HG02870 (cell line): ENCODE measurements around the gene VWDE.
"Not testable (repeated sequence)": the region's sequence is repeated elsewhere in the genome, so short reads cannot be mapped to it uniquely, and the experiment has no call there.

Experiments
- ATAC-seq: cut with Tn5 transposase; IDR thresholded peaks from one replicate; pipeline ENCODE4 v1.9.1; 2021; ENCODE audit warnings: mild to moderate bottlenecking, moderate library complexity; ENCODE audit not compliant: unreplicated experiment

VWDE gene

DNA sequence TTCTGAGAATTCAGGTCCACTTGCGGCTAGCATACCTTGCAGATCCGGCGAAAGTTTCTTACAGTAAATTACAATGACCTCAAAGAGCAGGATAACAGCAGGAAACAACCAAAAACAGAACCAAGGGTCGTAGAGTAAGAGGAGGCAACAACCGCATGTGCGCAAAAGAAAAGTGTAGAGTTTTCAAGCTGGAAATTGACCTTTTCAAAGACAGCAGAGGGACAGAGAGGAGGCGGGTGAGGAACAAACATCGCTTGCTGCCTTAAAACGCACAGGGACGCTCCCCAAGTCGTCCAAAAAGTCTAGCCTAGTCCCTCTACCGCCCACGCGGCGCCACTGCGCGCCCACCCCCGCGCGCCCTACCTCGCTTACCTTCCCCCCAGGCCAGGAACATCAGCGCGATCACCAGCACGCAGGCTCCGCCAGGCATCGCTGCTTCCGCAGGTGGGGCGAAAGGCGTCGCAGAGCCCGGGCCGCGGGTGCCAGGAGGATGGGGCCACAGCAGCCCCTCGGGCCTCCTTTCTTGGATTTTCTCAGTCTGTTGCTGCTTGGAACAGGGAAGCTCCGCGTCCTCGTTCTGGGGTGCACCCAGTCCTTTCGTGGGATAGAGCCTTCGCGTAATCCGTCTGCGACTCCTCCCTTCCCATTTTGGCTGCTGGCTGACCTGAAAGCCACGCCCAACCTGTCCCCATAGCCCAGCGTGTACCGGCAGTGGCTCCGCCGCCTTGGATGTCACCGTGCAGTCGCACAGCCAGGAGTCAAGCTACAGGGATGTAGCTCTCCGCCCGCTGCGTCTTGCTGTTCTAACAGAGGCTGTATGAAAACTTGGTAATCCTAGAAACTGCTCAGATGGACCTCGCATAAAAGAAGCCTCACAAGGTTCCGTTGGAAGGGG is at the start of gene VWDE:
Gene VWDE (minus strand): TSS at position 579 of the 895 bp plus-strand sequence. CDS start 149 bp downstream, at position 430.
- ATAC-seq: no peak

GRCh38 chr7:12453136-12453535 is 49.5 kb upstream of the VWDE start:
- ATAC-seq: not testable (repeated sequence)

DNA sequence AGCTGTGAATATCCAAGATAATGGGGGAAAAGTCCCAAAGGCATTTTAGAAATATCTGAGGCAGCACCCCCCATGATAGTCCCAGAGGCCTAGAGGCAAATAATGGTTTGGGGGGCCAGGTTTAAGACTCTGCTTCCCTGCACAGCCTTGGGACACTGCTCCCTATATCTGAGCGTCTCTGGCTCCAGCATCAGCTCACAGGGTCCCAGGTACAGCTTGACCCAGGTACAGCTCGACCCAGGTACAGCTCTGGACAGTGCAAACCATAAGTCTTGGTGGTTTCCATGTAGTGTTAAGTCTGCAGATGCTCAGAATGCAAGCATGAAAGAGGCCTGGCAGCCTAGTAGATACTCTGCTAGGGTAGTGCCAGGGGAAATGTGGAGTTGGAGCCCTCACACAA is 47.0 kb upstream of the VWDE start:
- no peak for ATAC-seq

GRCh38 chr7:12444785-12445184 is 41.1 kb upstream of the VWDE start:
- ATAC-seq: no peak

DNA sequence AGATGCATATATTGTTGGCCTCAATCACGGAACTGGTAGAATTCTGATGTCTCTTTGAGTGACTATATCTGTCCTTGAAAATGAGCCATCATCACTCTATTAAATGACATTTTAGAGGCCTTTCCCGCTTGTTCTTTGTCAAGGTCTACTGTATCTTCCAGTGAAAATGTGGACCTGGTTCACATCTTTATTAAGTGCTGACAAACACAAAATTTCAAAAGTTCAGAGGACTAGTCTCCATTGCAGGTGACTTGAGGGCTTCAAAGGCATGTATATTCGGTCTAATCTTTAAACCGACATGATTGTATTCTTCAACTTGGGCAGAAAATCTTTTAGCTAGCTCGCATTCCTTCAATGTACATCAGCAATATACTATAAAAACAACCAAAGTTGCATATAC is 36.6 kb upstream of the VWDE start:
- no peak for ATAC-seq

DNA sequence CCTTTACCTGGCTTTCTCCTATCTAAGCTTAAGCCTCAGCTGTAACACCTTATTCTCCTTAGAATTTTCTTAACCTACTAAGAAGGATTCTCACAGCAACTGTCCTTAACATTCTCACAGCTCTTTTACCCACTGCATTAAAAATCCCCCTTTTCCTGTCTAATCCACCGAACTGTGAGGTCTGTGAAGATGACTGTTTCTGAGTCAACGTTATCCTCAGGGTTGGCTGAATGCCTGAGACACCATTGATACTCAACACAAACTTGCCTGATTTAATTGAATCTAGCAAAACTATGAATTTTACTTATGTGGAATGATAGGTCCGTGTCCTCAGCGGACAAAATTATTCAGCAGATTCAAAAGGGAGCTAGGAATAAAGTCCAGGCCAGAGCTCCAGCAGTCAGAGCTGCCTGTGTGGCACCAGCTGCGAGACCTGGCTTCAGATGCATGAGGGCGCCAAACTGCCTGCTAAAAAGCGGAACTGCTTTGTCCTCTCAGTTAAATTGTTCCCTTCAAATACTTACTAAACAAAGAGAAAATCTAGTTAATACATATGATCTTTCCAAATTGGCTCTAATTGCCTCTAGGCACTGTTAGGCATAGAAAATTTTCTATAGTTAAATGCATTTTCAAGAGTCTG is 33.4 kb upstream of the VWDE start:
- ATAC-seq: no peak

DNA sequence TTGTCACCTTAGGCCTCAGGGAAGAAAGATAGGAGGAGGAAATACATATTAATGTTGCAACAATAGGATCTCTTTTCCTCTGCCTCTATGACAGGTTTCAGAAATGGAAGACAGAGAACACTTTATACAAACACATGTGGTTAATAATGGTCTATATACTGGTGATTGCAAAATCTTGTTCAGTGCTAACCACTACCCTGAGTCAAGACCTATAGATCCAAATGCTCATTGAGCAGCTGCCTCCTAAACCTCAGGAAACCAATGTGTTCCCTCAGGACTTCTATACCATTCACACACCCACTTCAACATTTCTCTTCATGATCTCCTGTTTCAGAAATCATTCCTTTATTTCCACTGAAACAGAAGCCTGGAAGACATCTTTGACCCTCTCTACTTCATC is 32.5 kb upstream of the VWDE start:
- no peak for ATAC-seq

- ATAC-seq: no peak
These were observed 30.5 kb upstream of the VWDE start for GRCh38 chr7:12434012-12434642.

DNA sequence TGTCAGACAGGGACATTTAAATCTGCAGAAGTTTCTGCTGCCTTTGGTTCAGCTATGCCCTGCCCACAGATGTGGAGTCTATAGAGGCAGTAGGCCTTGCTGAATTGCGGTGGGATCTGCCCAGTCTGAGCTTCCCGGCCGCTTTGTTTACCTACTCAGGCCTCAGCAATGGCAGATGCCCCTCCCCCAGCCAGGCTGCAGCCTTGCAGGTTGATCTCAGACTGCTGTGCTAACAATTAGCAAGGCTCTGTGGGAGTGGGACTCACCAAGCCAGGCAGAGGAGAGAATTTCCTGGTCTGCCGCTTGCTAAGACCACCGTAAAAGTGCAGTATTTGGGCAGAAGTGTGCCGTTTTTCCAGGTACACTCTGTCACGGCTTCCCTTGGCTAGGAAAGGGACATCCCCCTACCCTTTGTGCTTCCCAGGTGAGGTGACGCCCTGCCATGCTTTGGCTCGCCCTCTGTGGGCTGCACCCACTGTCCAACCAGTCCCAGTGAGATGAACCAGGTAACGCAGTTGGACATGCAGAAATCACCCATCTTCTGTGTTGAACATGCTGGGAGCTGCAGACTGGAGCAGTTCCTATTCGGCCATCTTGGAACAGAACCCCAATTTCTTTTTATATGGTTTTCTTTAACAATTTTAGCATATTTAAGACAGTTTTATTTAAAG is 28.4 kb upstream of the VWDE start:
- no peak for ATAC-seq

DNA sequence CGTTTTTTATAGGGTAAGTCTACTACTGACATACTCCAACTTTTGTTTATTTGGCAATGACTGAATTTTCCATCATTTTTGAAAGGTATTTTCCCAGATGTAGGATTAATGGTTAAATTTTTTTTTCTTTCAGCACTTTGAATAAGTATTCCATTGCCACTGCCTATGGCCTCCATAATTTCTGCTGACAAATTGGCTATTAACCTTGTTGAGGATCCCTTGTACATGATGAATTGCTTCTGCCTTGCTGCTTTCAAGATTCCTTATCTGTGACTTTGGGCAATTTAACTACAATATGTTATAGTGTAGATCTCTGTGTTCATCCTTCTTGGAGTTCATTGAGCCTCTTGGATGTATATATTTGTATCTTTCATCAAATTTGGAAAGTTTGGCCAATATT is 21.6 kb upstream of the VWDE start:
- ATAC-seq: no peak

GRCh38 chr7:12423997-12424745 is 20.5 kb upstream of the VWDE start:
- ATAC-seq: no peak

- ATAC-seq: no peak
These were observed 19.8 kb upstream of the VWDE start for GRCh38 chr7:12423355-12423996.

DNA sequence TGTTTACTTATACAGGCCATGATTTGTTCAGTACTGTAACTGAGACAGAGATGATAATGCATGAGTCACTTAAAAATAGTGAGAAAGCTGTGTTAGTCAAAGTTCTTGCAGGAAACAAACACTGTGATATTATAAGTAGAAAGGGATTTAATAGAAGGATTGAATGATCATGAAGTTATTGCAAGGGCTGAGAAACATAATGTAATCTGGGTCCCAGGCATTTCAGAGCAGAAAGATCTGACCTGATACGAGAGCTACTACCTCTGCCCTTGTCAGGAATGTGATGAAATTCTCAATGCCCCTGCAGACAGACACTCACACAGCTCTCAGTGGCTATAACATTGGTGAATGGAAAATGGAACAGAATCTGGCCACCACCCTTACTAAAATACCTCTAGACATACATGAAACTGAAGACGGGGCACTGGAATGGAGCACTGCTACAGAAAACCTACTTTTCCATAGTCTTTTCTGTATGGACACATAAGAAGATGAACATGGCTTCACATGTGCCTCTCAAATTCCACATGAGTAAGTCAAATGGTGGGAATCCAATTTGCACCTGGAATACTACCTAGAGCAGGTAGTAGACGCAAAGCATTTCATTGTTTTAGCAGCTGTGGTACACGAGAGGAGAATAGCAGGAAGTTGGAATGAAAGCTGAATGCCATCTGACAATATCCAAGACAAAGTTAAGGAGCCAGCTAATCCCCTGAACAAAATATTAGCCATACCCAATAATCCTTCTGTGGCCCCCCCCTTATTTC is 19.1 kb upstream of the VWDE start:
- no peak for ATAC-seq

- ATAC-seq: no peak
These were observed 14.8 kb upstream of the VWDE start for GRCh38 chr7:12418452-12418851.

DNA sequence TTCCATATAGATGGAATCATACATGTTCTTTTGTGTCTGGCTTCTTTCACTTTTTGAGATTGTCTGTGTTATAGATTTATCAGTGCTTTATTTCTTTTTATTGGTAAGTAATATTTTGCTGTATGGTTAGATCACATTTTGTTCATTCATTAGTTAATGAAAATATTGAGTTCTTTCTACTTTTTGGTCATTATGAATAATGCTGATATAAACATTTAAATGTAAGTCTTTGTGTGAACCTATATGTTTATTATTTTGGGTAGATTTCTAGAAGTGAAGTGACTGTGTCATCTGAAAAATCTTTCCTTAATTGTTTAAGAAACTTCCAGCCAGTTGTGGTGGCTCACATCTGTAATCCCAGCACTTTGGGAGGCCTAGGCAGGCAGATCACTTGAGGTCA is 11.4 kb upstream of the VWDE start:
- no peak for ATAC-seq

- ATAC-seq: no peak
These were observed 8.7 kb upstream of the VWDE start for GRCh38 chr7:12412407-12412806.

DNA sequence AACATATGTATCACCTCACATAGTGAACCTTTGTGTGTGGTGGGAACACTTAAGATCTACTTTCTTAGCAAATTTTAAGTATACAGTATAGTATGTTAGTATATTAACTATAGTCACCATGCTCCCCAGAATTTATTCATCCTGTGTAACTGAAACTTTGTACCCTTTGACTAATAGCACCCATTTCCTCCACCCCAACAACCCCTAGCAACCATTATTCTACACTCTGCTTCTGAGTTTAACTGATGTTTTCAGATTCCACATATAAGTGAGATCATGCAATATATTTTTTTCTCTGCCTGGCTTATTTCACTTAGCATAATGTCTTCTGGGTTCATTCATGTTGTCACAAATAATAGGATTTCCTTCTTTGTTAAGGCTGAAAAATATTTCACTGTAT is 6.9 kb upstream of the VWDE start:
- ATAC-seq: no peak

DNA sequence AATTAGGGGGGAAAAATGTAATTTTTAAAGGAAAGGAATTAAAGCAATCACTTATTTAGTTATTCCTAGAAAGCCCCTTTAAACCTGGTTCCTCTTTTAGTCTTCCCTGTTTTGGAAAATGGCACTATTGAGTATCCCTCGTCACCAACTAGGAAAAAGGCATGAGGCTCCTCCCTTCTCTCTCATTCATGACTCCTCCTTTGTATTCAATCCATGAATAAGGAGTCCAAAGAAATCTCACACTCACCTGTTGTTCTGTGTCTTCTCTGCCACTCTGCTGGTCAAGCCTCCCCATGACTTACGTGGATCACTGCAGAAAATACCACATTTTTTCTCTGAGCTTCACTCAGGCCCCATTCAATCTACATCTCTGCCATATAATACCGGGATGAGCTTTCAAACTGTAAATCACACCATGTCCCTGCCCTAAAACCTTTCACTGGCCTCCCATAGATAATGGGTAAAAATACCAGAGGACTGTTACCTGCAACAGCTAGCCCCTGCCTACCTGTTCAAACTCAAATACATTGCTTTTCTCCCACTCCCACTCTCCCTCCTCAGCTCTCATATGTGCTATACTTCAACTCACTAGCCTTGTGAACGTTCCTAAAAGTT is 5.5 kb upstream of the VWDE start:
- no peak for ATAC-seq

- ATAC-seq: not testable (repeated sequence)
These were observed 4.0 kb upstream of the VWDE start for GRCh38 chr7:12407652-12408051.
